HG03432 (cell line): ENCODE data around the gene XPC.
"Not testable (repeated sequence)": the region's sequence is repeated elsewhere in the genome, so short reads cannot be mapped to it uniquely, and the experiment has no call there.

Experiments
- ATAC-seq: cut with Tn5 transposase; IDR thresholded peaks from one replicate; pipeline ENCODE4 v1.9.1; 2021; ENCODE audit warnings: mild to moderate bottlenecking, moderate library complexity; ENCODE audit not compliant: unreplicated experiment

Gene XPC

GRCh38 chr3:14122301-14122700 is 56.1 kb downstream of the XPC start:
- ATAC-seq: no peak

- no peak for ATAC-seq
These were observed 56.5 kb downstream of the XPC start for GRCh38 chr3:14121859-14122258.

- ATAC-seq: not testable (repeated sequence)
These were observed 57.4 kb downstream of the XPC start for GRCh38 chr3:14120921-14121448.

GRCh38 chr3:14120111-14120920 is 58.1 kb downstream of the XPC start:
- ATAC-seq: no peak

- no peak for ATAC-seq
These were observed 58.8 kb downstream of the XPC start for GRCh38 chr3:14119651-14120050.

GRCh38 chr3:14118400-14119381 is 59.7 kb downstream of the XPC start:
- no peak for ATAC-seq

- ATAC-seq: no peak
These were observed 60.7 kb downstream of the XPC start for GRCh38 chr3:14117468-14118399.

GRCh38 chr3:14113965-14114635 is 64.3 kb downstream of the XPC start:
- no peak for ATAC-seq

GRCh38 chr3:14110699-14111098 is 67.7 kb downstream of the XPC start:
- ATAC-seq: no peak

- not testable (repeated sequence) for ATAC-seq
These were observed 68.6 kb downstream of the XPC start for GRCh38 chr3:14109821-14110220.

GRCh38 chr3:14097616-14098391 is 80.6 kb downstream of the XPC start:
- ATAC-seq: no peak

GRCh38 chr3:14096742-14097141 is 81.7 kb downstream of the XPC start:
- no peak for ATAC-seq
